Esophagus muscularis mucosa (tissue), 4 donors: Measurements from ENCODE around the gene NKD2. TPM values are rescaled to one million over a fixed set of nuclear protein-coding genes. Genes with fewer than 3 reads are reported as not detected.

Experiments used
- DNase-seq: peaks from one replicate; pipeline ENCODE4 v3.0.0-alpha.2; 2017; ENCODE audit errors: extremely low spot score
- H3K27ac ChIP-seq, 4 donors: fragments of 200-600 bp; sonication (generic); replicated peaks in 1 of 4; 1 replicate in 3 of 4; 2 replicates in 1 of 4; pipeline ENCODE4 v1.5.1; 2016 to 2019; ENCODE audit warnings: mild to moderate bottlenecking in 1 of 4
- H3K27me3 ChIP-seq, 4 donors: fragments of 200-600 bp; sonication (generic); one replicate each; pipeline versions ENCODE4 v1.5.1 to v1.6.0; 2016 to 2019
- H3K36me3 ChIP-seq, 4 donors: fragments of 200-600 bp; sonication (generic); one replicate each; pipeline ENCODE4 v1.5.1; 2016 to 2019
- H3K4me1 ChIP-seq, 4 donors: fragments of 200-600 bp; sonication (generic); one replicate each; pipeline ENCODE4 v1.5.1; 2016 to 2019
- H3K4me3 ChIP-seq, 4 donors: fragments of 200-600 bp; sonication (generic); 1 replicate in 2 of 4; 2 replicates in 2 of 4; pipeline ENCODE4 v1.5.1; 2016 to 2019; ENCODE audit warnings: mild to moderate bottlenecking in 4 of 4, moderate library complexity in 1 of 4
- H3K9me3 ChIP-seq, 4 donors: fragments of 200-600 bp; sonication (generic); 1 replicate in 3 of 4; 2 replicates in 1 of 4; pipeline ENCODE4 v1.5.1; 2016 to 2019
- EP300 ChIP-seq: sonication (generic); formaldehyde crosslinking; IDR thresholded peaks from one replicate; pipeline ENCODE4 v1.6.1; 2017; ENCODE audit warnings: antibody characterized with exemption
- POLR2A ChIP-seq: fragments of 450-650 bp; IDR thresholded peaks from one replicate; pipeline ENCODE4 v1.6.1; 2017; ENCODE audit warnings: antibody characterized with exemption, moderate library complexity, mild to moderate bottlenecking, low read depth
- POLR2AphosphoS5 ChIP-seq, 2 donors: sonication (generic); formaldehyde crosslinking; IDR thresholded peaks; one replicate each; pipeline ENCODE4 v1.6.1; 2017; ENCODE audit warnings: antibody characterized with exemption in 2 of 2
- WGBS: methylation state at CpG from one replicate; pipeline ENCODE4 v1.1.5; 2018; 5-methylcytosine and 5-hydroxymethylcytosine counted together
- intact Hi-C: fragments of 100-400 bp; cut with DNase I; formaldehyde crosslinking; loops from one replicate; pipeline ENCODE4 v1.15.1; 2023
- total RNA-seq, 4 donors: library from RNA; depleted of rRNA; stranded (reverse); fragments of >200 nt; gene quantifications; one replicate each; pipeline versions ENCODE4 v1.1.0 to v1.2.1, GENCODE V29; 2016
- TF ChIP-seq, protein P1 (sequence below), 3 experiments: fragments of 200-600 bp in 2 of 3; fragments of 450-650 bp in 1 of 3; sonication (generic) in 2 of 3; IDR thresholded peaks; one replicate each; pipeline ENCODE4 v1.5.1; 2017 to 2019; ENCODE audit warnings: antibody characterized with exemption in 3 of 3, mild to moderate bottlenecking in 2 of 3, moderate library complexity in 1 of 3

NKD2 gene
- total RNA-seq, 4 donors from 2014 or later: 3.0 to 6.6 (median 5.4) TPM

DNA sequence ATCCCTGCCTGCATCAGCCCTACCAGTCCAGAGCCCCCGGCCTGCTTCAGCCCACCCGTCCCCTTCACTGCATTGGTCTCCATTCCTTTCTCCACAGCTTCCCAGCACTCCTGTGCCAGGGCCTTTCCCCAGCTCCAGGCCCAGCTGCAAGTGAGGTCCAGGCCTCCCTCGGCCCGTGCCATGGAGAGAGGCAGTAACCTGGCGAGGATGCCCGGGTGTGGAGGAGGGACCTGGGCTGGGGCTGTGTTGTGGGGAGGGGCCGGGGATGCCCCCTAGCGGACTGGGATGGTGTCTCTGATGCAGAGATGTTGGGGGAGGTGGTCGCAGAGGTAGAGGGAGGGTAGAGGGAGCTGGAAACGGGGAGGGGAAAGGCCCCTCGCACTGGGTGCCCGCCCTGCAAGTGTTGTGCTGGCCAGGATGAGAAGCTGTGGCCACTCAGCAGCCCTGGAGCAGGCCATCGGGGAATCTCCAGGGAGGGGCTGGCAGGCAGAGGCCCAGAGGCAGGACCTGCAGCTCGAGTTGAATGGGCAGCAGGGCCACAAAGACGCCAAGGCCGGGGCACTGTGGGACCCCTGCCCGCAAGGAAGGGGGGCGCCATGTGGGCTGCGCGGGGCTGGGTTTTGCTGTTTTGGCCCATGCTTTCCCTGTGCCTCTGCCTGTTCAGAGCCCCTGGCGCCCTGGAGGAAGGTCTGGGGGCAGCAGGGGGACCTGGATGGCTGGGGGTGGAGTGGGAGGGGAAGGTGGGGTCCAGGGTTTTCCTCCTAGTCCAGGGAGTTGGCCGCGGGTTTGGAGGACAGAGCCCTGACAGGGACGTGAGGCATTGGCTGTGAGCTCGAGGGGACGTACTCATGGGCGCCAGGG is 26.0 kb upstream of the NKD2 start:
- Histone ChIP-seq H3K27me3 (no peaks in the 10 kb centered on the region), H3K27ac (no peak overlapping the region), H3K36me3 (no peaks in the 10 kb centered on the region), H3K9me3 (no peaks in the 10 kb centered on the region), H3K4me3 (no peak overlapping the region), H3K4me1 (peaks cover 6 to 33% (median 29%) of the 10 kb centered on the region in 4 donors)
- 80% methylated on average over 20 of the region's 27 CpGs for WGBS
- no peak for DNase-seq
- TF ChIP-seq EP300: no peak
- TF ChIP-seq, protein P1, sequence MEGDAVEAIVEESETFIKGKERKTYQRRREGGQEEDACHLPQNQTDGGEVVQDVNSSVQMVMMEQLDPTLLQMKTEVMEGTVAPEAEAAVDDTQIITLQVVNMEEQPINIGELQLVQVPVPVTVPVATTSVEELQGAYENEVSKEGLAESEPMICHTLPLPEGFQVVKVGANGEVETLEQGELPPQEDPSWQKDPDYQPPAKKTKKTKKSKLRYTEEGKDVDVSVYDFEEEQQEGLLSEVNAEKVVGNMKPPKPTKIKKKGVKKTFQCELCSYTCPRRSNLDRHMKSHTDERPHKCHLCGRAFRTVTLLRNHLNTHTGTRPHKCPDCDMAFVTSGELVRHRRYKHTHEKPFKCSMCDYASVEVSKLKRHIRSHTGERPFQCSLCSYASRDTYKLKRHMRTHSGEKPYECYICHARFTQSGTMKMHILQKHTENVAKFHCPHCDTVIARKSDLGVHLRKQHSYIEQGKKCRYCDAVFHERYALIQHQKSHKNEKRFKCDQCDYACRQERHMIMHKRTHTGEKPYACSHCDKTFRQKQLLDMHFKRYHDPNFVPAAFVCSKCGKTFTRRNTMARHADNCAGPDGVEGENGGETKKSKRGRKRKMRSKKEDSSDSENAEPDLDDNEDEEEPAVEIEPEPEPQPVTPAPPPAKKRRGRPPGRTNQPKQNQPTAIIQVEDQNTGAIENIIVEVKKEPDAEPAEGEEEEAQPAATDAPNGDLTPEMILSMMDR (IDR thresholded peaks at IDR 0.05): no peak
- TF ChIP-seq POLR2AphosphoS5 (IDR thresholded peaks at IDR 0.05): no peak
- TF ChIP-seq POLR2A: no peak
- intact Hi-C loops: no loop called here

- 89% methylated on average over 6 of the region's 7 CpGs for WGBS
Observed at GRCh38 chr5:983238-983524, 25.4 kb upstream of the NKD2 start.

GRCh38 chr5:983568-983967 is 25.0 kb upstream of the NKD2 start:
- no peak overlapping the region for H3K4me3 ChIP-seq
- no peak overlapping the region for H3K27ac ChIP-seq
- TF ChIP-seq POLR2AphosphoS5 (IDR thresholded peaks at IDR 0.05): no peak
- TF ChIP-seq, protein P1 (IDR thresholded peaks at IDR 0.05): no peak
- no peak for TF ChIP-seq POLR2A
- TF ChIP-seq EP300: no peak
- peaks cover 6 to 30% (median 29%) of the 10 kb centered on the region in 4 donors for H3K4me1 ChIP-seq
- no peaks in the 10 kb centered on the region for H3K27me3 ChIP-seq
- H3K36me3 ChIP-seq: no peaks in the 10 kb centered on the region
- no peak for DNase-seq
- intact Hi-C loops: no loop called here
- H3K9me3 ChIP-seq: peaks cover 0 to 5% (median 0%) of the 10 kb centered on the region in 4 donors

More at GRCh38 chr5:983238-983524, 25.4 kb upstream of the NKD2 start:
- TF ChIP-seq, protein P1 (IDR thresholded peaks at IDR 0.05): no peak
- Histone ChIP-seq H3K9me3 (peaks cover 0 to under 1% (median 0%) of the 10 kb centered on the region in 4 donors), H3K27ac (no peak overlapping the region), H3K4me3 (no peak overlapping the region), H3K36me3 (no peaks in the 10 kb centered on the region), H3K4me1 (peaks cover 6 to 30% (median 29%) of the 10 kb centered on the region in 4 donors), H3K27me3 (no peaks in the 10 kb centered on the region)
- intact Hi-C loops: no loop called here
- DNase-seq: no peak

DNA sequence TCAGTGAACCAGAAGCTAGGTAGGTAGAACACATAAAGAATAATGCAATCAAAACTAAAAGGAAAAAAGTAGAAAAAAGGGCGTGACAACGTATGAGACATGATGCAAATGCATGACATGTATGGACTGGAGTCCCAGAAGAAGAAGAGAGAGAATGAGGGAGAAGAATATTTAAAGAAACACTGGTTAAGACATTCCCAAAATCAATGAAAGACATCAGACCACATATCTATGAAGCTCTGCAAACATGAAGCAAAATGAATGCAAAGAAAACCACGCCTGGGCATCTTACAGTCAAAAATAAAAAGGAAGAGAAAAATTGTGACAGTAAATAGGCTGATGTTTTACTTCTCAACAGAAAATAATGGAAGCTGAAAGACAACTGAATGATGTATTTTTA is 23.8 kb upstream of the NKD2 start:
- TF ChIP-seq POLR2AphosphoS5 (IDR thresholded peaks at IDR 0.05) (no peak), POLR2A (no peak), EP300 (no peak)
- 95% methylated on average over 3 of the region's 3 CpGs for WGBS
- Histone ChIP-seq H3K27ac (no peak overlapping the region), H3K36me3 (no peaks in the 10 kb centered on the region), H3K27me3 (no peaks in the 10 kb centered on the region), H3K4me3 (no peak overlapping the region), H3K9me3 (peaks cover 0 to 5% (median 0%) of the 10 kb centered on the region in 4 donors), H3K4me1 (peaks cover 10 to 35% (median 30%) of the 10 kb centered on the region in 4 donors)
- DNase-seq: no peak
- intact Hi-C loops: no loop called here

GRCh38 chr5:987761-988160 is 20.8 kb upstream of the NKD2 start:
- no peak overlapping the region for H3K27ac ChIP-seq
- no peaks in the 10 kb centered on the region for H3K36me3 ChIP-seq
- 58% methylated on average over 2 of the region's 2 CpGs for WGBS
- H3K27me3 ChIP-seq: no peaks in the 10 kb centered on the region
- intact Hi-C loops: no loop called here
- peaks cover 0 to 5% (median 0%) of the 10 kb centered on the region in 4 donors for H3K9me3 ChIP-seq
- DNase-seq: no peak
- H3K4me1 ChIP-seq: peaks cover 20 to 36% (median 26%) of the 10 kb centered on the region in 4 donors
- no peak overlapping the region for H3K4me3 ChIP-seq
- TF ChIP-seq, protein P1 (IDR thresholded peaks at IDR 0.05): no peak
- no peak for TF ChIP-seq POLR2A
